HepG2 (cell line): ENCODE results near the gene AARS2. TPM values are rescaled to one million over a fixed set of nuclear protein-coding genes. Genes with fewer than 3 reads are reported as not detected.

Experiments used
- JARID2 ChIP-seq: sonication (generic); formaldehyde crosslinking; IDR thresholded peaks from 2 replicates; pipeline ENCODE4 v1.8.1; 2023; ENCODE audit warnings: missing genetic modification reagents, inconsistent platforms; ENCODE audit not compliant: insufficient replicate concordance
- MXD4 ChIP-seq: IDR thresholded peaks from 2 replicates; pipeline ENCODE4 v1.6.1; 2016; ENCODE audit warnings: mild to moderate bottlenecking, missing biosample characterization, missing genetic modification reagents
- RBM22 ChIP-seq: fragments of 200-400 bp; formaldehyde crosslinking; optimal IDR thresholded peaks from 2 replicates; pipeline ENCODE3; 2017; ENCODE audit warnings: mild to moderate bottlenecking, low read length, moderate library complexity
- ZNF317 ChIP-seq: sonication (generic); formaldehyde crosslinking; IDR thresholded peaks from 2 replicates; pipeline ENCODE4 v1.5.0; 2020; ENCODE audit warnings: mild to moderate bottlenecking, missing genetic modification reagents
- ZNF383 ChIP-seq: sonication (generic); formaldehyde crosslinking; IDR thresholded peaks from 2 replicates; pipeline ENCODE4 v1.4.0; 2020; ENCODE audit warnings: missing genetic modification reagents, mild to moderate bottlenecking, borderline replicate concordance
- ZNF501 ChIP-seq: sonication (generic); formaldehyde crosslinking; IDR thresholded peaks from 2 replicates; pipeline ENCODE4 v1.5.1; 2020; ENCODE audit warnings: mild to moderate bottlenecking, moderate library complexity, missing genetic modification reagents
- ZNF709 ChIP-seq: sonication (generic); formaldehyde crosslinking; IDR thresholded peaks from 2 replicates; pipeline ENCODE4 v1.5.0; 2020; ENCODE audit warnings: mild to moderate bottlenecking, missing genetic modification reagents
- ZNF75D ChIP-seq: sonication (generic); formaldehyde crosslinking; IDR thresholded peaks from 2 replicates; pipeline ENCODE4 v1.8.1; 2023; ENCODE audit warnings: missing genetic modification reagents, mild to moderate bottlenecking, borderline replicate concordance
- ZNF780A ChIP-seq: sonication (generic); formaldehyde crosslinking; IDR thresholded peaks from 2 replicates; pipeline ENCODE4 v1.8.0; 2022; ENCODE audit warnings: mild to moderate bottlenecking, missing genetic modification reagents, moderate library complexity
- polyA plus RNA-seq, 8 experiments: library from polyadenylated mRNA; depleted of rRNA in 3 of 8; stranded (reverse) in 7 of 8; unstranded in 1 of 8; fragments of >200 nt; fragmentation: Illumina TruSeq in 4 of 8; extraction: Trizol in 4 of 8; gene quantifications; 2 replicates each; pipeline versions ENCODE4 v1.2.1 to v1.2.3, GENCODE V29; 2011 to 2016; ENCODE audit warnings: low read depth in 4 of 8, missing spikeins in 1 of 8, mixed read lengths in 1 of 8; ENCODE audit not compliant: insufficient read depth in 1 of 8
- total RNA-seq, 5 experiments: library from RNA; depleted of rRNA; stranded (reverse); fragments of >200 nt; fragmentation: Illumina TruSeq; extraction: Trizol; gene quantifications; 2 replicates each; pipeline ENCODE4 v1.2.3, GENCODE V29; 2016; ENCODE audit warnings: low read depth in 1 of 5
- TF ChIP-seq, protein P1 (sequence below): sonication (generic); formaldehyde crosslinking; IDR thresholded peaks from 2 replicates; pipeline ENCODE4 v1.5.0; 2020; ENCODE audit warnings: mild to moderate bottlenecking, missing genetic modification reagents, borderline replicate concordance
- TF ChIP-seq, protein P2 (sequence below): sonication (generic); formaldehyde crosslinking; IDR thresholded peaks from 2 replicates; pipeline ENCODE4 v1.5.1; 2020; ENCODE audit warnings: mild to moderate bottlenecking, missing genetic modification reagents, moderate library complexity
- TF ChIP-seq, protein P3 (sequence below), 2 experiments: sonication (generic) in 1 of 2; formaldehyde crosslinking in 1 of 2; IDR thresholded peaks; 2 replicates each; pipeline versions ENCODE4 v1.5.1 to v1.6.1; 2011 to 2020; ENCODE audit warnings: borderline replicate concordance in 1 of 2, low read depth in 1 of 2, low read length in 1 of 2, mild to moderate bottlenecking in 1 of 2, missing genetic modification reagents in 1 of 2, moderate library complexity in 1 of 2

Gene AARS2
- total and polyA plus RNA-seq, 2 of the 13 experiments (the other 11 are each of a cell fraction or from before 2014, with no cell fraction given): 7.5 to 24.1 TPM

DNA sequence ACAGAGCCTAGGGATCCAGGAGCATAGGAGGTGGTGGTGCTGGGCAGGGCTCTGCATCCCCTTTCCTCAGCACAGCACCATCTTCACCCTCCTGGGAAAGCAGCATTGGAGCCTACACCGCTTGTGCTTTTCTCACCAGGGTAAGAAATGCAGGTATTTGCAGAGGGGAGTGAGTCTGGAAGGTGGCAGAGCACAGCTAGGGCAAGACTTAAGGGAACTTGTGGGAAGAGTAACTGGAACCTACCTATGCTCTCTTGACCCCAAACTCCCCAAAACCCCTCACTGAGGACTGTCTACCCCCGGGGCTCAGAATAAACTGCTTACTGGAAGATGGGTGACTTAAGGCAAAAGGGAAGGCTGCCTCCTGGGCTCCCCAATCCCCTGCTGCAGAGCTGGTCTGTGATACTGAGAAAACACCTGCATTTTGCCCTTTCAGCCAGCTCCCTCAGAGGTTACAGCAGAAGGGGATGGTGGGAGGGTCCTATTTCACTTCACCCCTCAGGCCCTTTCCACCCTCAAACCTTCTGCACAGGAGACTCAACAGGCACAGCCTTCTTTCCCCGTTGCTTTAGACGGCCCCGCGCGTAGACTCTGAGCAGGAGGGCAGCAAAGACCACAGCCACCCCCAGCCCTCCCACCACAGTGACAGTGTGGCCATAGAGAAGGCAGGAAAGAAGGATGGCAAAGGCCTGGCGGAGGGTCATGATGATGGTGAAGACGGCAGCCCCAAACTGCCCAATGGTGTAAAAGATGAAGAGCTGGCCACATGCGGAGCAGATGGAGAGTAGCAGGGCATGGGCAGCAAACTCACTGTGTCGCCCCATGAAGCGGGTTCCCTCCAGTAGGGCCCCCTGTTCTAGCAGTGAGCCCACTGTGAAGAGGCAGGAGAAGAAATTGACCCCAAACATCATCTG lies 58.7 kb downstream of the AARS2 start (continued):
- TF ChIP-seq ZNF383 (CRISPR knock-in tag) (0 out of 2 replicates have a peak, but pooled peaks have one; percentile 62), MXD4 (CRISPR knock-in tag) (no peak), ZNF780A (CRISPR knock-in tag) (0 out of 2 replicates have a peak, but pooled peaks have one; percentile 8), JARID2 (CRISPR knock-in tag) (peak; percentile 15), RBM22 (peak; percentile 96), ZNF709 (CRISPR knock-in tag) (no peak), ZNF75D (CRISPR knock-in tag) (no peak), ZNF317 (CRISPR knock-in tag) (0 out of 2 replicates have a peak, but pooled peaks have one; percentile 28), ZNF501 (peak; percentile 11; the same call in 1 of the 2 replicates)
- TF ChIP-seq, protein P1, sequence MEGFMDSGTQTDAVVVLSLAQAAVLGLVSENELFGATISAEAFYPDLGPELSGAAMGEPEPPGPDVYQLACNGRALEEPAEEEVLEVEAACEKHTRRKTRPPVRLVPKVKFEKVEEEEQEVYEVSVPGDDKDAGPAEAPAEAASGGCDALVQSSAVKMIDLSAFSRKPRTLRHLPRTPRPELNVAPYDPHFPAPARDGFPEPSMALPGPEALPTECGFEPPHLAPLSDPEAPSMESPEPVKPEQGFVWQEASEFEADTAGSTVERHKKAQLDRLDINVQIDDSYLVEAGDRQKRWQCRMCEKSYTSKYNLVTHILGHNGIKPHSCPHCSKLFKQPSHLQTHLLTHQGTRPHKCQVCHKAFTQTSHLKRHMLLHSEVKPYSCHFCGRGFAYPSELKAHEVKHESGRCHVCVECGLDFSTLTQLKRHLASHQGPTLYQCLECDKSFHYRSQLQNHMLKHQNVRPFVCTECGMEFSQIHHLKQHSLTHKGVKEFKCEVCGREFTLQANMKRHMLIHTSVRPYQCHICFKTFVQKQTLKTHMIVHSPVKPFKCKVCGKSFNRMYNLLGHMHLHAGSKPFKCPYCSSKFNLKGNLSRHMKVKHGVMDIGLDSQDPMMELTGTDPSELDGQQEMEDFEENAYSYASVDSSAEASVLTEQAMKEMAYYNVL (CRISPR knock-in tag): 0 out of 2 replicates have a peak, but pooled peaks have one; percentile 47
- TF ChIP-seq, protein P2, sequence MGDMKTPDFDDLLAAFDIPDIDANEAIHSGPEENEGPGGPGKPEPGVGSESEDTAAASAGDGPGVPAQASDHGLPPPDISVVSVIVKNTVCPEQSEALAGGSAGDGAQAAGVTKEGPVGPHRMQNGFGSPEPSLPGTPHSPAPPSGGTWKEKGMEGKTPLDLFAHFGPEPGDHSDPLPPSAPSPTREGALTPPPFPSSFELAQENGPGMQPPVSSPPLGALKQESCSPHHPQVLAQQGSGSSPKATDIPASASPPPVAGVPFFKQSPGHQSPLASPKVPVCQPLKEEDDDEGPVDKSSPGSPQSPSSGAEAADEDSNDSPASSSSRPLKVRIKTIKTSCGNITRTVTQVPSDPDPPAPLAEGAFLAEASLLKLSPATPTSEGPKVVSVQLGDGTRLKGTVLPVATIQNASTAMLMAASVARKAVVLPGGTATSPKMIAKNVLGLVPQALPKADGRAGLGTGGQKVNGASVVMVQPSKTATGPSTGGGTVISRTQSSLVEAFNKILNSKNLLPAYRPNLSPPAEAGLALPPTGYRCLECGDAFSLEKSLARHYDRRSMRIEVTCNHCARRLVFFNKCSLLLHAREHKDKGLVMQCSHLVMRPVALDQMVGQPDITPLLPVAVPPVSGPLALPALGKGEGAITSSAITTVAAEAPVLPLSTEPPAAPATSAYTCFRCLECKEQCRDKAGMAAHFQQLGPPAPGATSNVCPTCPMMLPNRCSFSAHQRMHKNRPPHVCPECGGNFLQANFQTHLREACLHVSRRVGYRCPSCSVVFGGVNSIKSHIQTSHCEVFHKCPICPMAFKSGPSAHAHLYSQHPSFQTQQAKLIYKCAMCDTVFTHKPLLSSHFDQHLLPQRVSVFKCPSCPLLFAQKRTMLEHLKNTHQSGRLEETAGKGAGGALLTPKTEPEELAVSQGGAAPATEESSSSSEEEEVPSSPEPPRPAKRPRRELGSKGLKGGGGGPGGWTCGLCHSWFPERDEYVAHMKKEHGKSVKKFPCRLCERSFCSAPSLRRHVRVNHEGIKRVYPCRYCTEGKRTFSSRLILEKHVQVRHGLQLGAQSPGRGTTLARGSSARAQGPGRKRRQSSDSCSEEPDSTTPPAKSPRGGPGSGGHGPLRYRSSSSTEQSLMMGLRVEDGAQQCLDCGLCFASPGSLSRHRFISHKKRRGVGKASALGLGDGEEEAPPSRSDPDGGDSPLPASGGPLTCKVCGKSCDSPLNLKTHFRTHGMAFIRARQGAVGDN (CRISPR knock-in tag): peak; percentile 48; the same call in 1 of the 2 replicates
- TF ChIP-seq, protein P3, sequence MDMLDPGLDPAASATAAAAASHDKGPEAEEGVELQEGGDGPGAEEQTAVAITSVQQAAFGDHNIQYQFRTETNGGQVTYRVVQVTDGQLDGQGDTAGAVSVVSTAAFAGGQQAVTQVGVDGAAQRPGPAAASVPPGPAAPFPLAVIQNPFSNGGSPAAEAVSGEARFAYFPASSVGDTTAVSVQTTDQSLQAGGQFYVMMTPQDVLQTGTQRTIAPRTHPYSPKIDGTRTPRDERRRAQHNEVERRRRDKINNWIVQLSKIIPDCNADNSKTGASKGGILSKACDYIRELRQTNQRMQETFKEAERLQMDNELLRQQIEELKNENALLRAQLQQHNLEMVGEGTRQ (IDR thresholded peaks at IDR 0.05; ENCODE audit: low read depth, low read length): no peak
- TF ChIP-seq, protein P3 (CRISPR knock-in tag; IDR thresholded peaks at IDR 0.05; ENCODE audit: borderline replicate concordance): no peak
